BLaER1 treated with 17β-estradiol and CSF1 and Interleukin-3, amounts not matched to agents 10 nM and 100 nM (cell line): Measurements from ENCODE around the gene UBAC2.
A peak's percentile ranks its signal among the peaks of the same experiment; 100 is the strongest.

Source experiments
- H3K27ac ChIP-seq, 11 experiments: shearing (Covaris generic); formaldehyde crosslinking; 2 replicates each; pipeline ENCODE4 v1.8.1; 2022
- H3K27me3 ChIP-seq, 11 experiments: shearing (Covaris generic); formaldehyde crosslinking; 2 replicates each; pipeline ENCODE4 v1.8.1; 2022
- H3K36me3 ChIP-seq, 11 experiments: shearing (Covaris generic); formaldehyde crosslinking; 2 replicates each; pipeline ENCODE4 v1.8.1; 2022
- H3K4me1 ChIP-seq, 10 experiments: shearing (Covaris generic); formaldehyde crosslinking; 2 replicates each; pipeline ENCODE4 v1.8.1; 2022
- H3K4me2 ChIP-seq, 11 experiments: shearing (Covaris generic); formaldehyde crosslinking; 2 replicates each; pipeline ENCODE4 v1.8.1; 2022
- H3K4me3 ChIP-seq, 10 experiments: shearing (Covaris generic); formaldehyde crosslinking; 2 replicates each; pipeline ENCODE4 v1.8.1; 2022
- H3K9ac ChIP-seq, 11 experiments: shearing (Covaris generic); formaldehyde crosslinking; 2 replicates each; pipeline ENCODE4 v1.8.1; 2022
- H3K9me3 ChIP-seq, 11 experiments: shearing (Covaris generic); formaldehyde crosslinking; replicated peaks in 1 of 11; 2 replicates each; pipeline ENCODE4 v1.8.1; 2022
- H4K20me1 ChIP-seq, 11 experiments: shearing (Covaris generic); formaldehyde crosslinking; 2 replicates each; pipeline ENCODE4 v1.8.1; 2022
- Cebpa-rat ChIP-seq, 11 experiments: shearing (Covaris generic); IDR thresholded peaks; 2 replicates each; pipeline ENCODE4 v1.8.1; 2022

The UBAC2 gene

DNA sequence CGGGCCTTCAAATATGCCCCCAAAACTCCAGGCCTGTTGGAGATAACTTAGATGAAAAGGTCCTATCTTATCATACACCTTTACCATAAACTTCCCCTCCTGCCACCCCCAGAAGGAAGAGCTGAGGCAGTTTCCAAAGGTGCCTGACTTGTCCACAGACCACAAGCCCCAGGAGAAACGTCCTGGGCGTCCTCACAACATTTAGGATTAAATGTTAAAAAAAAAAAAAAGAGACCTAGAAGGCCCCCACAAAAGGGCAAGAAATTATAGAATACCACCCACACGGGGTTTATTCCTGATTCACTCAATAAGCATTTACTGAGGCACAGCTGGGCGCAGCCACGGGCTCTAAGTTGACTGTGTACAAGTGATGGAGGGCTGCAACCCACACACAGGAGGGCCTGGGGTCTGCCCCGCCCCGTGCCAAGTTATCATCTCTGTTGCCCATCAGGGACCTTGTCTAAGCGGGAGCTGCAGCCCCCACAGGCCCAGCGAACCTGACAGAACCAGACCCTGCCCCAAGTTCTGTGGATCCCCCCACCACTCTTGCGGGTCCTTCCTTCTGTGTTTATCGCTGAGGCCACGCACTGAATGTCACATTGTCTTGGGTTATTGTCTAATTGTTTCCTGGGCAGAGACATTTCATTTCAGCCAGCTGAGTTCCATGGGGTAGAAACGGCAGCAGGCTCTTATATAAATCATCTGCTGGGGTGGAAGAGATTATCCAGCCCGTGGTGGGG is 217.6 kb downstream of the UBAC2 start:
- Histone ChIP-seq H4K20me1 (no peaks in the 10 kb centered on the region), H3K27me3 (peaks cover 0 to 13% (median 0%) of the 10 kb centered on the region in 11 experiments; a peak in 4 of 22 replicates), H3K9ac (0 out of 22 replicates have a peak overlapping the region, but pooled peaks of 1 of the 11 experiments have one; percentile 26), H3K9me3 (no peaks in the 10 kb centered on the region), H3K4me1 (peaks cover 73 to 82% (median 80%) of the 10 kb centered on the region in 10 experiments), H3K36me3 (no peaks in the 10 kb centered on the region), H3K4me2 (peak overlapping the region; percentile 63 to 95 (median 83)), H3K27ac (peak overlapping the region in 2 of 11 experiments; percentile 7 to 32; a peak in 2 of 22 replicates), H3K4me3 (no peak overlapping the region)
- no peak for TF ChIP-seq Cebpa-rat (IDR thresholded peaks at IDR 0.05)

DNA sequence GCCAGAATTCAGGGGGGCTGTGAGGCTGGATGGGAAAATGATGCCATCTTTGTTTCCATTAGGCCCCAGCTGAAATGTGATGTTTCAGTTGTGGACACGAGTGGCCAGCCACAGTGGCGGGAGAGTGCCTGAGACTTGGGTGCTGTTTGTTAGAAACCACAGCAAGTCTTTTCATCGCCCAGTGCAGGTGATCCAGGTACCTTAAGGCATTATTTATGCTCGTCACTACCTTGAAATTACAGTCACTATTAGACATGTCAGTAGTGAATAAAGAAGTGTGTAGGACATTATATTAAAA is 218.1 kb downstream of the UBAC2 start:
- Histone ChIP-seq H3K36me3 (no peaks in the 10 kb centered on the region), H3K4me1 (peaks cover 73 to 87% (median 83%) of the 10 kb centered on the region in 10 experiments)

GRCh38 chr13:99419591-99420243 is 219.1 kb downstream of the UBAC2 start:
- Histone ChIP-seq H4K20me1 (no peaks in the 10 kb centered on the region), H3K4me1 (peaks cover 74 to 96% (median 90%) of the 10 kb centered on the region in 10 experiments), H3K4me3 (peak overlapping the region in 1 of 10 experiments; percentile 9; a peak in 1 of 20 replicates), H3K36me3 (no peaks in the 10 kb centered on the region), H3K27ac (peak overlapping the region in 6 of 11 experiments; percentile 39 to 67 (median 50); a peak in 12 of 22 replicates), H3K9me3 (no peaks in the 10 kb centered on the region), H3K4me2 (peak overlapping the region; percentile 73 to 95 (median 83)), H3K27me3 (peaks cover 0 to 13% (median 0%) of the 10 kb centered on the region in 11 experiments; a peak in 4 of 22 replicates), H3K9ac (peak overlapping the region in 4 of 11 experiments; percentile 24 to 53 (median 44); a peak in 4 of 22 replicates)
- TF ChIP-seq Cebpa-rat (IDR thresholded peaks at IDR 0.05), result no peak

More for the DNA sequence above, 218.1 kb downstream of the UBAC2 start:
- no peaks in the 10 kb centered on the region for H3K9me3 ChIP-seq
- H3K27me3 ChIP-seq, result peaks cover 0 to 13% (median 0%) of the 10 kb centered on the region in 11 experiments; a peak in 4 of 22 replicates
- H4K20me1 ChIP-seq, result no peaks in the 10 kb centered on the region
- H3K4me2 ChIP-seq, result peak overlapping the region in 8 of 11 experiments; percentile 78 to 95 (median 84); a peak in 13 of 22 replicates
- no peak for TF ChIP-seq Cebpa-rat (IDR thresholded peaks at IDR 0.05)
- H3K4me3 ChIP-seq, result no peak overlapping the region
- H3K9ac ChIP-seq, result no peak overlapping the region
- peak overlapping the region in 2 of 11 experiments; percentile 7 to 32; a peak in 2 of 22 replicates for H3K27ac ChIP-seq

GRCh38 chr13:99421271-99421670 is 220.6 kb downstream of the UBAC2 start:
- Histone ChIP-seq H3K4me1 (peaks cover 74 to 100% (median 93%) of the 10 kb centered on the region in 10 experiments), H3K27me3 (peaks cover 0 to 13% (median 0%) of the 10 kb centered on the region in 11 experiments; a peak in 4 of 22 replicates), H3K4me2 (peak overlapping the region; percentile 45 to 95 (median 69); a peak in 16 of 22 replicates), H3K9me3 (no peaks in the 10 kb centered on the region), H3K9ac (no peak overlapping the region), H3K36me3 (no peaks in the 10 kb centered on the region), H3K4me3 (no peak overlapping the region), H4K20me1 (no peaks in the 10 kb centered on the region), H3K27ac (peak overlapping the region in 2 of 11 experiments; percentile 69 to 72; a peak in 2 of 22 replicates)
- TF ChIP-seq Cebpa-rat (IDR thresholded peaks at IDR 0.05), result no peak

DNA sequence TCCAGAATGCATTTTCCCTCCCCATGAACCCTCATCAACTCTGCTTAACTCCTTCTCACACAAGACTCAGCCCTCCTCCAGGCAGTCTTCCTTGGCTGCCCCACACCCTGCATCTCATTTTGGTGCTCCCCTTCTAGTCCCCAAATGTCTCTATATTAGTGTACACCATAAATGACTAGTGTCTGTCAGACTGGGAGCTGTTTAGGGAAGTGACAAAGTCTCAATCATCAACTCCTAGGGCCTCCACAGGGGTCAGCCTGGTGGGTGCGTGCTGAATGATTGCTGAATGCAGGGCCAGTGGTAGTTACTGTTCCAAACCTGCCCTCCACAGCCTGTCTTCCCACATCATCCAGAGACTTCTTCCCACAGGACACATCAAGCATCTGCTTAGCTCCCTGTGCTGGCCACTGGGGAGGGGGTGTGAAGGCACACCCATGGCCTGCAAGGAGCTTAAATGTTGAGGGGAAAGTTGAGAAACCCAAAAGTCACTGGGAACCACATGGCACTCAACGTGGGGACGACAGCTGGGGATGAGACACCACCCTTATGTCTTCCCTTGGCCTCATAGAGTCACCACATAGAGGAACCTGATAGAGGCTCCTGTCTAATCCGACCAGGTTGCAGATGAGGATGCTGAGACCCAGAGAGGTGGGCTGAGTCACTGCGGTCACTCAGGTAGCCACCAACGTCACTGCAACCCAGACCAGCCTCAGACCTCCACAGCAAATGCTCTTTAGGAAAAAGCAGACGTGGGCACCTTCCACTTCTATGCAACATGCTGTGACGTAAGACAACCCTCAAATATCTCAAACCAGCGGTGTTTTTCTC is 221.3 kb downstream of the UBAC2 start:
- no peak for TF ChIP-seq Cebpa-rat (IDR thresholded peaks at IDR 0.05)
- Histone ChIP-seq H3K9me3 (no peaks in the 10 kb centered on the region), H3K27me3 (peaks cover 0 to 10% (median 0%) of the 10 kb centered on the region in 11 experiments; a peak in 4 of 22 replicates), H3K27ac (peak overlapping the region in 2 of 11 experiments; percentile 69 to 72; a peak in 2 of 22 replicates), H4K20me1 (no peaks in the 10 kb centered on the region), H3K9ac (no peak overlapping the region), H3K4me2 (peak overlapping the region; percentile 35 to 95 (median 64); a peak in 21 of 22 replicates), H3K4me1 (peaks cover 70 to 97% (median 89%) of the 10 kb centered on the region in 10 experiments), H3K36me3 (no peaks in the 10 kb centered on the region), H3K4me3 (no peak overlapping the region)

DNA sequence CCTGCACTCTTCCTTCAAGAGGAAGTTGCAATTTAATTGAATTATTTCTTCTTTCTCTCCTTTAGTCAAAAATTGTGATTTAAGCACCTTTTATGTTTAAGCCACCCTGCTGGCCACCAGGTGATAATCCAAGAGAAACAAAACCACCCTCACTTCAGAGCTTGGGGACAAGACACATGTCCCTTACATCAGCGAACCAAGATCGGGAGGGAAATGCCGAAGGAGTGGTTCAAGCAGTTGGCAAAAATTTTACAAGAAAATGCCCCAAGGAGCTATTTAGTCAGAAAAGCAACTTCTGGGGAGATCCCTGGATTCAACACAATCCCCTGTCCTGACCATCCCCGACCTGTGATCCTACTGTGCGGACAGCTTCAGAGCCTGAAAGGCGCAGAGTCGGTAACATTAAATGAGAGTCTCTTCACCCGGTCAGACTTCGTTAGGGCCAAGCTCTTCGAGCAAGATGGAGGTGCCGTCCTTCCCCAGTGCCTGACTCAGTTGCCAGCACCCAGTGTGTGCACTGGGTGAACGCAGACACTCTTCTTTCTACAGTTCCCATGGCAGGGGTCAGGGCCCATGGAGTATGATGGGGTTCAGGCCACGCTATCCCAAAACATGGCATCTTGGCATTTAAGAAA is 222.0 kb downstream of the UBAC2 start:
- H3K27ac ChIP-seq, result peak overlapping the region in 1 of 11 experiments; percentile 69; a peak in 1 of 22 replicates
- H4K20me1 ChIP-seq, result no peaks in the 10 kb centered on the region
- H3K4me1 ChIP-seq, result peaks cover 63 to 90% (median 82%) of the 10 kb centered on the region in 10 experiments
- H3K4me3 ChIP-seq, result no peak overlapping the region
- no peak for TF ChIP-seq Cebpa-rat (IDR thresholded peaks at IDR 0.05)
- H3K9ac ChIP-seq, result no peak overlapping the region
- no peaks in the 10 kb centered on the region for H3K36me3 ChIP-seq
- peak overlapping the region; percentile 10 to 89 (median 61); a peak in 21 of 22 replicates for H3K4me2 ChIP-seq
- peaks cover 0 to 6% (median 5%) of the 10 kb centered on the region in 11 experiments; a peak in 18 of 22 replicates for H3K9me3 ChIP-seq
- H3K27me3 ChIP-seq, result peaks cover 0 to 3% (median 0%) of the 10 kb centered on the region in 11 experiments; a peak in 4 of 22 replicates

GRCh38 chr13:99425485-99426341 is 225.1 kb downstream of the UBAC2 start:
- H3K4me1 ChIP-seq, result peaks cover 42 to 70% (median 61%) of the 10 kb centered on the region in 10 experiments
- peak overlapping the region in 9 of 11 experiments; percentile 13 to 82 (median 69); a peak in 19 of 22 replicates for H3K27ac ChIP-seq
- H3K9me3 ChIP-seq, result peaks cover 8 to 34% (median 28%) of the 10 kb centered on the region in 11 experiments; a peak in 20 of 22 replicates
- H4K20me1 ChIP-seq, result no peaks in the 10 kb centered on the region
- H3K36me3 ChIP-seq, result no peaks in the 10 kb centered on the region
- peak overlapping the region; percentile 76 to 99 (median 90) for H3K4me2 ChIP-seq
- H3K27me3 ChIP-seq, result no peaks in the 10 kb centered on the region
- no peak for TF ChIP-seq Cebpa-rat (IDR thresholded peaks at IDR 0.05)
- peak overlapping the region in 6 of 10 experiments; percentile 2 to 40 (median 21); a peak in 7 of 20 replicates for H3K4me3 ChIP-seq
- peak overlapping the region in 10 of 11 experiments; percentile 0 to 66 (median 46); a peak in 15 of 22 replicates for H3K9ac ChIP-seq
